KMS-11 (cell line): Measurements from ENCODE around the gene RPUSD3.

Experiments
- H2AFZ ChIP-seq: fragments of 200-600 bp; sonication (generic); 2 replicates; pipeline ENCODE4 v1.6.1; 2016; ENCODE audit warnings: antibody characterized with exemption, mixed run types, low read depth
- H3K27ac ChIP-seq: fragments of 200-600 bp; sonication (generic); 2 replicates; pipeline ENCODE4 v1.6.1; 2016; ENCODE audit warnings: mild to moderate bottlenecking, mixed run types
- H3K27me3 ChIP-seq: fragments of 200-600 bp; sonication (generic); 2 replicates; pipeline ENCODE4 v1.6.1; 2017; ENCODE audit warnings: mild to moderate bottlenecking, low read depth, mixed run types, moderate library complexity; ENCODE audit not compliant: insufficient read depth
- H3K36me3 ChIP-seq: fragments of 200-600 bp; sonication (generic); 2 replicates; pipeline ENCODE4 v1.6.1; 2017; ENCODE audit warnings: mild to moderate bottlenecking, mixed run types; ENCODE audit not compliant: insufficient read depth
- H3K4me1 ChIP-seq: fragments of 200-600 bp; sonication (generic); 2 replicates; pipeline ENCODE4 v1.6.1; 2016; ENCODE audit warnings: mild to moderate bottlenecking, low read depth, mixed run types; ENCODE audit not compliant: poor library complexity, severe bottlenecking
- H3K4me2 ChIP-seq: fragments of 200-600 bp; sonication (generic); 2 replicates; pipeline ENCODE4 v1.7.0; 2016; ENCODE audit warnings: mild to moderate bottlenecking, mixed run types
- H3K4me3 ChIP-seq: fragments of 200-600 bp; sonication (generic); IDR thresholded peaks from 2 replicates; pipeline ENCODE4 v1.6.1; 2017; ENCODE audit warnings: low read depth, low read length, mixed read lengths; ENCODE audit not compliant: insufficient read depth
- H3K79me2 ChIP-seq: fragments of 200-600 bp; sonication (generic); 2 replicates; pipeline ENCODE4 v1.6.1; 2016; ENCODE audit warnings: low read depth, mixed run types; ENCODE audit not compliant: insufficient read depth
- H3K9ac ChIP-seq: fragments of 200-600 bp; sonication (generic); 2 replicates; pipeline ENCODE4 v1.6.1; 2016; ENCODE audit warnings: mild to moderate bottlenecking, mixed run types
- H4K20me1 ChIP-seq: fragments of 200-600 bp; sonication (generic); 2 replicates; pipeline ENCODE4 v1.6.1; 2016; ENCODE audit warnings: mild to moderate bottlenecking, mixed run types; ENCODE audit not compliant: insufficient read depth
- CTCF ChIP-seq: fragments of 200-600 bp; sonication (generic); conservative IDR thresholded peaks from 2 replicates; pipeline ENCODE4 v1.6.1; 2017; ENCODE audit warnings: low read depth, mild to moderate bottlenecking, antibody characterized with exemption, low read length, moderate library complexity, mixed read lengths

The RPUSD3 gene

GRCh38 chr3:9838856-9839255 lies 5.0 kb downstream of the RPUSD3 start:
- H4K20me1 ChIP-seq: no peaks in the 10 kb centered on the region
- H3K79me2 ChIP-seq: no peaks in the 10 kb centered on the region
- no peak overlapping the region for H3K27ac ChIP-seq
- no peak for TF ChIP-seq CTCF
- H3K36me3 ChIP-seq: no peaks in the 10 kb centered on the region
- H3K4me3 ChIP-seq: no peak overlapping the region
- no peaks in the 10 kb centered on the region for H3K4me1 ChIP-seq
- no peak overlapping the region for H3K9ac ChIP-seq
- H2AFZ ChIP-seq: no peak overlapping the region
- no peak overlapping the region for H3K4me2 ChIP-seq
- H3K27me3 ChIP-seq: no peaks in the 10 kb centered on the region

- Histone ChIP-seq H3K27ac (no peak overlapping the region), H3K4me3 (no peak overlapping the region), H3K4me2 (no peak overlapping the region), H3K4me1 (no peaks in the 10 kb centered on the region), H3K9ac (no peak overlapping the region), H2AFZ (no peak overlapping the region), H3K36me3 (no peaks in the 10 kb centered on the region), H3K79me2 (no peaks in the 10 kb centered on the region), H4K20me1 (no peaks in the 10 kb centered on the region), H3K27me3 (no peaks in the 10 kb centered on the region)
- TF ChIP-seq CTCF: no peak
These were observed 5.9 kb downstream of the RPUSD3 start for GRCh38 chr3:9837701-9838582.

- no peak for TF ChIP-seq CTCF
- Histone ChIP-seq H3K36me3 (no peaks in the 10 kb centered on the region), H3K27ac (no peak overlapping the region), H4K20me1 (no peaks in the 10 kb centered on the region), H3K4me2 (no peak overlapping the region), H3K79me2 (no peaks in the 10 kb centered on the region), H3K9ac (no peak overlapping the region), H3K4me3 (no peak overlapping the region), H3K4me1 (no peaks in the 10 kb centered on the region), H2AFZ (no peak overlapping the region), H3K27me3 (no peaks in the 10 kb centered on the region)
These were observed 9.1 kb downstream of the RPUSD3 start for GRCh38 chr3:9834520-9835380.

- H3K27me3 ChIP-seq: no peaks in the 10 kb centered on the region
- no peaks in the 10 kb centered on the region for H4K20me1 ChIP-seq
- no peak overlapping the region for H3K9ac ChIP-seq
- H3K36me3 ChIP-seq: no peaks in the 10 kb centered on the region
- no peak overlapping the region for H2AFZ ChIP-seq
- no peak overlapping the region for H3K4me3 ChIP-seq
- H3K4me1 ChIP-seq: no peaks in the 10 kb centered on the region
- H3K79me2 ChIP-seq: no peaks in the 10 kb centered on the region
- no peak overlapping the region for H3K4me2 ChIP-seq
- TF ChIP-seq CTCF: no peak
- no peak overlapping the region for H3K27ac ChIP-seq
These were observed 10.7 kb downstream of the RPUSD3 start for GRCh38 chr3:9833078-9833477.
